Tibial nerve (tissue), 4 donors: Measurements from ENCODE around the gene ITIH4.

Experiments used
- EP300 ChIP-seq, 2 donors: sonication (generic); formaldehyde crosslinking; IDR thresholded peaks; one replicate each; pipeline ENCODE4 v1.6.1; 2017; ENCODE audit warnings: antibody characterized with exemption in 2 of 2, mild to moderate bottlenecking in 1 of 2
- POLR2A ChIP-seq, 2 donors: fragments of 450-650 bp; IDR thresholded peaks; one replicate each; pipeline ENCODE4 v1.6.1; 2017; ENCODE audit warnings: antibody characterized with exemption in 2 of 2, mild to moderate bottlenecking in 2 of 2, moderate library complexity in 2 of 2
- TF ChIP-seq, protein P1 (sequence below), 5 experiments: fragments of 200-600 bp in 3 of 5; fragments of 450-650 bp in 2 of 5; sonication (generic) in 3 of 5; IDR thresholded peaks; one replicate each; pipeline ENCODE4 v1.5.1; 2016 to 2019; ENCODE audit warnings: antibody characterized with exemption in 5 of 5, mild to moderate bottlenecking in 3 of 5, moderate library complexity in 2 of 5

DNA sequence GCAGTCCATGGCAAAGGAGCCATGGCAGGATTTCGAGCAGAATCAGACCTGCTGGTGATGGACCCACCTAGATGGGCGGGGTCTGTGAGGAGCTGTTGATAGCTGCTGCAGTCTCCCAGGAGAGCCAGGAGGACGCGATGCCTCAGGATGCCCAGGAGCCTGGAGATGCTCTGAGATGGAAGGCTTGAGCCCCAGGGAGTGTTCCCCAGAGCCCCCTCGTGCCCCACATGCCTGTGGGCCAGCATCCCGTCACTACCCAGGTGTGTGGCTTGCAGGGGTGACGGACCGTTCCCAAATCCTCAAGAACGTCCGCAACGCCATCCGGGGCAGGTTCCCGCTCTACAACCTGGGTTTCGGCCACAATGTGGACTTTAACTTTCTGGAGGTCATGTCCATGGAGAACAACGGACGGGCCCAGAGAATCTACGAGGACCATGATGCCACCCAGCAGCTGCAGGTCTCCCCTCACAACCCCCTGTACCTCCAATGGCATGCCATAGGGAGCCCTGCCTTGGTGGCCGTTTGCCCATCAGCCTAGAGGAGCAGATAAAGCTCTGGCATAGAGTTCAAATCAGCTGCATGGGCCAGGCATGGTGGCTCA, 46.4 kb downstream of the ITIH4 start:
- no peak for TF ChIP-seq POLR2A (IDR thresholded peaks at IDR 0.05)
- TF ChIP-seq, protein P1, sequence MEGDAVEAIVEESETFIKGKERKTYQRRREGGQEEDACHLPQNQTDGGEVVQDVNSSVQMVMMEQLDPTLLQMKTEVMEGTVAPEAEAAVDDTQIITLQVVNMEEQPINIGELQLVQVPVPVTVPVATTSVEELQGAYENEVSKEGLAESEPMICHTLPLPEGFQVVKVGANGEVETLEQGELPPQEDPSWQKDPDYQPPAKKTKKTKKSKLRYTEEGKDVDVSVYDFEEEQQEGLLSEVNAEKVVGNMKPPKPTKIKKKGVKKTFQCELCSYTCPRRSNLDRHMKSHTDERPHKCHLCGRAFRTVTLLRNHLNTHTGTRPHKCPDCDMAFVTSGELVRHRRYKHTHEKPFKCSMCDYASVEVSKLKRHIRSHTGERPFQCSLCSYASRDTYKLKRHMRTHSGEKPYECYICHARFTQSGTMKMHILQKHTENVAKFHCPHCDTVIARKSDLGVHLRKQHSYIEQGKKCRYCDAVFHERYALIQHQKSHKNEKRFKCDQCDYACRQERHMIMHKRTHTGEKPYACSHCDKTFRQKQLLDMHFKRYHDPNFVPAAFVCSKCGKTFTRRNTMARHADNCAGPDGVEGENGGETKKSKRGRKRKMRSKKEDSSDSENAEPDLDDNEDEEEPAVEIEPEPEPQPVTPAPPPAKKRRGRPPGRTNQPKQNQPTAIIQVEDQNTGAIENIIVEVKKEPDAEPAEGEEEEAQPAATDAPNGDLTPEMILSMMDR (IDR thresholded peaks at IDR 0.05) = no peak
- TF ChIP-seq EP300 (IDR thresholded peaks at IDR 0.05) = no peak
